GM19324 (cell line): ENCODE measurements around the gene TMEM179B.
"Not testable (repeated sequence)": the region's sequence is repeated elsewhere in the genome, so short reads cannot be mapped to it uniquely, and the experiment has no call there.

Source experiments
- ATAC-seq: cut with Tn5 transposase; IDR thresholded peaks from one replicate; pipeline ENCODE4 v1.9.1; 2021; ENCODE audit warnings: mild to moderate bottlenecking, moderate library complexity; ENCODE audit not compliant: unreplicated experiment, low FRiP score

TMEM179B gene, protein sequence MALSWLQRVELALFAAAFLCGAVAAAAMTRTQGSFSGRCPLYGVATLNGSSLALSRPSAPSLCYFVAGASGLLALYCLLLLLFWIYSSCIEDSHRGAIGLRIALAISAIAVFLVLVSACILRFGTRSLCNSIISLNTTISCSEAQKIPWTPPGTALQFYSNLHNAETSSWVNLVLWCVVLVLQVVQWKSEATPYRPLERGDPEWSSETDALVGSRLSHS

DNA sequence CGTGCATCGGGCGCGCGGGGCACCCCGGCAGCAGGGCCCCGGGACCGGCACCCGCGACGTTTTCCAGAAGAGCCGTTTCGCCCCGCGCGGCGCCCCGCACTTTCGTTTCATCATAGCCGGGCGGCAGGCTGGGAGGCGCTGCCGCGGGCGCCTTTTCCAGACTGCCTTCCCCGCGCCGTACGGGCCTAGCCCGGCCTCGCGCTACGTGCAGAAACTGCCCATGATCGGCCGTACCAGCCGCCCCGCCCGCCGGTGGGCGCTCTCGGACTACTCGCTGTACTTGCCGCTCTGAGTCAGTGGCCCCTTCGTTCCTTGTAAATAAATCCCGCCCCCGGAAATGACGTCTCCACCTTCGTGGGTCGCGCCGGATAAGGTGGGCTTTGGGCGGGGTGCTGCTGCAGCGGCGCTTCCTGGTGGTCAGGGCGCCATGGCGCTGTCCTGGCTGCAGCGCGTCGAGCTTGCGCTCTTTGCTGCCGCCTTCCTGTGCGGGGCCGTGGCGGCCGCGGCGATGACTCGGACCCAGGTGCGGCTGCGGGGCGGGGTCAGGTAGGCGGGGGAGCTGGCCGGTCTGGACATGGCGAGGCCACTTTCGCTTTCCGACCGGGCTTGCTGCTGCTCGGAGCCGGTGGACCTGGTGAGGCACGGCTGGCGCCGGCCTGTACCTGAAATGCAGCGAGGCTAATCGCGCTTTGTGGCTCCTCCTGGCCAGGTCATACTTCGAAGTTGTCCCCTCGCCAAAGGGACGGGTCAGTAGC lies at the start of gene TMEM179B:
TSS of gene TMEM179B (plus strand) at position 398 of the 755 bp plus-strand sequence. CDS start at position 428, 30 bp downstream.
- ATAC-seq: peak; percentile 64

DNA sequence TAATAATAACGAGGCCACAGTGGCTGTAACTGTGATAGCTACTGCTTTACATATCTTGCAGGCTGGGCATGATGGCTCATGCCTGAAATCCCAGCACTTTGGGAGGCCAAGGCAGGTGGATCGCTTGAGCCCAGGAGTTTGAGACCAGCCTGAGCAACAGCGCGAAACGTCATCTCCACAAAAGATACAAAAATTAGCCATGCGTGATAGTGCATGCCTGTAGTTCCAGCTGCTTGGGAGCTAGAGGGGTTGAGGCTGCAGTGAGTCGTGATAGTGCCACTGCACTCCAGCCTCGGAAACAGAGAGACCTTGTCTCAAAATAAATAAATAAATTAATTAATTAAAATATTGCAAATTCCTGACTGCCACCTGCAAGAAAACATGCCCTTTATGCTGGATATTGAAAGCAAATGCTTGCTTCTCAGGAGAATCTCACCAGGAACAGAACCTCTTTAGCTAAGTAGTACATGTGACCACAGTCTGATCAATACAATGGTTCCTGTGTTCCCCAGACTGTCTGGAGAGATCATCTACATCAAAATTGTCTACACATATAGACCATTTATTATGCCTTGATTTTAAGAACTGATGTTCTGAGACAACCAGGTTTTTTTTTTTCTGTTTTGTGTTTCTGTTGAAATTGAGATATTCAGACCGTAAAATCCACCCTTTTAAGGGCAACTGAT lies 39.6 kb upstream of the TMEM179B start:
- ATAC-seq: no peak

DNA sequence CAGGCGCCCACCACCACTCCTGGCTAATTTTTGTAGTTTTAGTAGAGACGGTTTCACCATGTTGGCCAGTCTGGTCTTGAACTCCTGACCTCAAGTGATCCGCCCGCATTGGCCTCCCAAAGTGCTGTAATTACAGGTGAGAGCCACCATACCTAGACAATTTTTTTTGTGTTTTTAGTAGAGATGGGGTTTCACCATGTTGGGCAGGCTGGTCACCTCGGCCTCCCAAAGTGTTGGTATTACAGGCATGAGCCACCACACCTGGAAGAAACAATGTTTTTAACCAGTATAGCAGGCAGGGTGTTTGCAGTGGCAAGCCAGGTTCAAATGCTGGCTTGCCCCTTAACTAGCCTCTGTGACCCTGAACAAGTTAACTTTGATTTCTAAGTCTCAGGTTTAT lies 37.3 kb upstream of the TMEM179B start:
- not testable (repeated sequence) for ATAC-seq

DNA sequence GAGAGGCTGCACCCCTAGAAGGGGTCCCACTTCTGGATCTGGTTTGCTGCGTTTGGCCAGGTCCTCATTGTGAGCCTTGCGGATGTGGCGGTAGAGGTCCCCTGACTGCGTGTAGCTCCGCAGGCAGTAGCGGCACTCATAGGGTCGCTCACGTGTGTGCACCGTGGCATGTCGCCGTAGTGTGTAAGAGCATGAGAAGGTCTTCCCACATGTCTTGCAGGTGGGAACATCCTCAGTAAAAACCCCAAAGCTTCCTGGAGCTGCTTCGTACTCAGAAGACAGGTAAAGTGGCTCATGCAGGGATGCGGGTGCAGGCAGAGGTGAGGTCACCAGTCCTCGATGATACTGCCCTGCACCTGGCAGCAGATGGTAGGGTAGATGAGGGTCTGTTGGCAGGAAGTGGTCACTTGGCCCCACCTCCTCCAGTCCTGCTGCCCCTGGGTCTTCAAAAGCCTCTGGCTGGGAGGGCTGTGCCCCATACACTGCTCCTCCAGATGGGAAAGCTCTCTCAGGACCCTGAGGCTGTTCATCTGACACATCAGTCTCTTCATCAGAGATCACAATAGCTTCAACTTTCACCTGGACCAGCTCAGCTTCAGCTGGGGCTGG lies 34.9 kb upstream of the TMEM179B start:
- no peak for ATAC-seq

DNA sequence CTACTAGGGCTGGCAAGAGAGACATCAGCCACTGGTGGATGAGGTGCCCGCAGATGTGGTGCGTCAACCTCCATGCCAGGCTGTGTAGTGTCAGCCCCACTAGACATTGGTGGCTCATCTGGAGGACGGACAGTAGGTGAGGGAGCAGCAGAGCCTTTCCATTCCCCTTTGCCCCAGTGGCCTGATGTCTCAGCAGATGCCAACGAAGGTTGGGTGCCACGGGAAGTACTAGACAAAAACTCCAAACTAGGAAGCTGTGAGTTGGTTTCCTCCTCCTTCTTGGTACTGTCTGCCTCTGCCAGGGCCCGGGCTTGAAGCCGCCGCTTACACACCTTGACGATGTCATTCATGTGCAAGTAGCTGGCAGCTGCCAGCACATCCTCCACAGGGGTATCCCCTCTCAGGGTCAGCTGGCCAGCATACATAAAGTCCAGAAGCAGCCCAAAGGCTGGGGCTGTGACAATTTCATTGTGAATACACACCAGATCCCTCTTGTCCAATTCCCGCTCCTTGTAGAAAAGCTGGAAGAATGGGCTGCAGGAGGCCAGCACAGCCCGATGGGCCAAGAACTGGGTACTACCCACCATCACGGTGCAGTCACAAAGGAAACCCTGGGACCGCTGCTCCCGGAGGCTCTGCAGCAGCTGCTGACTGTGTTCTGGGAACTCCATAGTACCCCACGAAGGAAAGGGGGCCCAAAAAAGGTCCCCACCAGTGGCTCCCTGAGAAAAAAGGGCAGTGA lies 34.0 kb upstream of the TMEM179B start:
- ATAC-seq: no peak

DNA sequence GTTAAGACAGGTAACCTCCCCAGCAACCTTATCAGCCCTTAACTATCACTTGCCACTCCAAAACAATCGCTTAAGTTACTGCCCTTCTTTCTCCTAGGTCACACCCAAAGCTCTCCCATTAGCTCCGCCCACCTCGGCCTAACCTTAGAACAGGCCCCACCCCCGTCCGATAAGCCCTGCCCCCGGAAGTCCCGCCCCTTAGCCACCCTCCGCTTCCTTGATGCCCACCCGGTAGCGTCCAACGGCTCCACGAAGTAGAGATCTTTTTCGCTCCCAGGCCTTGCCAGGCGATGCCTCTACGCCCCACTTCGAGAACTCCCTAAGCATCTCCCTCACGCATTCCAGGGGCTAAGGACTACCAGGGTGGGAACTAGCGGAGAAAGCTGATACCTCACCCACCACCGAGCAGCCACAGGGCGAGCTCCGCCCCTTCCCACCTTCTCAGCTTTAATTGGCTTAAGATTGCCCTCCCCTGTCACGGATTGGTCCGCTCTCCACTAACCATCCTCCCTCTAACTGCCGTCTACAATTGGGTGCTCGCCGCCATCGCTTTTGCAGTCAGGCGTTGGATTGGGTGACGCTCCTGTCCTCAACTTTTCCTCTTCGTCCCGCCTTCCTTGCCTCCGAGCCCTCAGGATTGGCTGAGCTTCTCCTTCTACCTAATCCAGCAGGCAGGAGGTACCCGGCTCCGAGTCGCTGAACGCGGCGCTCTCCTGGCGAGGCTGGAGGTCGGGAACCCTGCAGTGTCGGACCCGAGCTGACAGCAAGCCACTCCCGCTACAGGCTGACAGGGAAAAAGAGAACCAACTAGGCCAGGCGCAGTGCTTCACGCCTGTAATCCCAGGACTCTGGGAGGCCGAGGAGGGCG lies 33.2 kb upstream of the TMEM179B start, which contains the start of gene ZBTB3:
TSS of gene ZBTB3 (minus strand) at position 425 of the 868 bp plus-strand sequence. CDS start 496 bp downstream, outside the sequence.
- ATAC-seq: peak; percentile 93

DNA sequence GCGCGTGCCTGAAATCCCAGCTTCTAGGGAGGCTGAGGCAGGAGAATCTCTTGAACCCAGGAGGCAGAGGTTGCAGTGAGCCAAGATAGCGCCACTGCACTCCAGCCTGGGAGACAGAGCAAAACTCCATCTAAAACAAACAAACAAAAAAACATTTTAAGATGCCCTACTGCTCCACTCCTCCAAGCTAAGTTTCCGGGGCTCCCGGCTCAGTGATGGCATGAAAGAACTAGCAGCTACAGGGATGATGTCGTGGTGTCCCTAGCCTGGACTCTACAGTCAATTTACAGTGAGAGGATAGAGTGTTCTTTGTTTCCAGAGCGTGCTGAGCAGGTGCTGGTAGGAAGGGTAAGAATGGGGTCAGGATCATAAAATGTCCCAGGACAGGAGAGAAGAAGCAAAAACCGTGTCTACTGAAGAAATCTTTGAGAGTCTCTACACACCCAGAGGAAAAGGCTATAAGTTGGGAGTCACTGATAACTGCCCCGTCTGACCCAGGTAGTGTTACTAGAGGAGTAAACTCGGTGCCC lies 32.1 kb upstream of the TMEM179B start:
- no peak for ATAC-seq

DNA sequence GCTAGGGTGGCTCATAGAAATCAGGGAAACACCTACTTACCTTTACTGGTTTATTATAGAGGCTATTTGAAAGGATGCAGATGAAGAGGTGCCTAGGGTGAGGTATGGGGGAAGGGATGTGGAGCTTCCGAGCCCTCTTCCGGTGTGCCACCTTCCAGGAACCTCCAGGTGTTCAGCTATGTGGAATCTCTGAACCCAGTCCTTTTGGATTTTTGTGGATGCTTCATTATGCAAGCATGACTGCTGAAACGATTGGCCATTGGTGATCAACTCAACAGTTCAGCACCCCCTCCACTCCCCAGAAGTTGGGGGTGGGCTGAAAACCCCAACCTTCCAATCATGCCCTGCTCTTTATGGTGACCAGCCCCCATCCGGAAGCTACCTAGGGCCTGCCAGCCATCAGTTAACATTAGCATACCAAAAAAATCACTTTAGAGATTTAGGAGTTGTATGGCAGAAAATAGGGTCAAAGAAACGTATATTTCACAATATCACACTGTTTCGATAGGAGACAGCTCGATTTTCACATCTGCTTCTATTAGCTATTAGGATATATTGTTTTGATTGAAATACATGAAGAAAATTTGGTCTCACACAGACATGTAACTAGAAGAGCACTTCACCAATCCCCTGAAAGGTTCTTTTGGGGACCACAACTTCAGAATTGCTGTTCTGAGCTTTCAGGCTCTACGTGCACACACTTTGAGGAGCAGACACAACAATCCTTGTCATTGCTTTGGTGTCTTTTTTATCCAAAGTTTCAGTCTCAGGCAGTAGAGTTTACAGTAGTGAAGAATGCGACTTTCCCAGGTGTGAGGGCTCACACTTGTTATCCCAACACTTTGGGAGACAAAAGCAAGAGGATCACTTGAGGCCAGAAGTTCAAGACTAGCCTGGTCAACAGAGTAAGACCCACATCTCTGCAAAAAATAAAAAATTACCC lies 29.1 kb upstream of the TMEM179B start:
- no peak for ATAC-seq

DNA sequence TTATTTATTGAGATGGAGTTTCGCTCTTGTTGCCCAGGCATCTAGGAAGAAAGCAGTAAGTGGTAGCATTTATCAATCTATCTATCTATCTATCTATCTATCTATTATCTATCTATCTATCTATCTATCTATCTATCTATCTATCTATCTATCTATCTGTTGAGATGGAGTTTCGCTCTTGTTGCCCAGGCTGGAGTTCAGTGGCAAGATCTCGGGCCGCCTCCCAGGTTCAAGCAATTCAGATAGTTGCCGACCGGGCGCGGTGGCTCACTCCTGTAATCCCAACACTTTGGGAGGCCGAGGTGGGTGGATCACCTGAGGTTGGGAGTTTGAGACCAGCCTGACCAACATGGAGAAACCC lies 26.4 kb upstream of the TMEM179B start:
- not testable (repeated sequence) for ATAC-seq

DNA sequence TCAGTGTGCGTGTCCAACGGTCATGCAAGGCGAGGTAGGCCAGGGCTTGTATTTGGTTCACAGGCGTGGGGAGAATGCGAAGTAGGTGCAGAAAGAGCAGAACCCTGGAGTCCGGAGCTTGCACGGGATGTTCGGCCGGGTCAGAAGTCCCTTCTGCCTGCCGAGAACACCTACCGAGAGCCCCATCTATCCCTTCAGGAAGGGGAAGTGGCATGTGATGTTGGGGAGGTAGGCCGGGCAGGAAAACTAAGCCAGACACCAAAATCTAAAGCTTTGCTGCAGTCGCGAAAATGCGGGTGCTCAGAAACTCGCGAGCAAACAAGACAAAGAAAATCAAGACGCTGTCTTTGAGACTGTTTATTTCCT lies 16.4 kb upstream of the TMEM179B start:
- ATAC-seq: no peak

DNA sequence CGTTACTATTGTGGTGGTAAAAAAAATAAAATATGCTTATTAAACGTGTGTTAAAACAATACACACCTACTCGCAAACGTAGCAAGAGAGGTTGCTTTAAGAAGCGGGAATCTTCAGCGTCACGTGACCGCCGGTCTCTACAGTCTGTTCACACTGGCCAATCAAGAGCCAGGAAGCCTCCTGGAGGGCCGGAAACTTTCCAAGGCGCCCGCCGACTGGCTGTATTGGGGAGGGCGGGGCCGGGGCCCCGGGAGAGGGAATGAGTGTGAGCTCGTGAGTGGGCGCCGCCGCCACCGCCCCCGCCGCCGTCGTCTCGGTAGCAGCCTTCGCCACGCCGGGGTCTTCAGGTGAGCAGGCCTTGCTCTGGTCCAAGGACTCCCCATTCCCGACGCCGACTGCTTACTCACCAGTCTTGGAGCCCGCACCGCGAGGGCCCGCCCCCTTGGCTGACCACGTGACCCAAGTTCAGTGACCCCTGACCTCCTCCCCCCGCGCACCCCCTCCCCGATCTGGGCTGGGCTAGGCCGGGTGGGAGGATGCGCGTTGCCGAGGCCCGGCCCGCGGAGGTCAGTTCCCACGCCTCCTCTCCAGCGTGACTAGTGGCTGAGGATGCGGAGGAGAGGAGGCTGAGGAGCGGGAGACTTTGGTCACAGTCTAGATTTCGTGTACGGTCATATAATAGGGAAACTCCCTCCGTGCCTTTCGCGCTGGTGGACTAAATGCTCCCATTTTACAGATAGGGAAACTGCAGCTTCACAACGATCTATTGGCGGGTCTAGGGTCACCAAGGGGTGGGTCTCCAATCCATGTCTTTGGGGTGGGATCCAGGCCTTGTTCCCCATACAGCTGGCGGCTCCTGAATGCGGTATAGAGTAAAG lies 15.8 kb upstream of the TMEM179B start, which contains the start of gene TAF6L:
TSS of gene TAF6L (plus strand) at position 253 of the 878 bp plus-strand sequence. CDS start 4,388 bp downstream, outside the sequence.
- peak; percentile 84 for ATAC-seq

DNA sequence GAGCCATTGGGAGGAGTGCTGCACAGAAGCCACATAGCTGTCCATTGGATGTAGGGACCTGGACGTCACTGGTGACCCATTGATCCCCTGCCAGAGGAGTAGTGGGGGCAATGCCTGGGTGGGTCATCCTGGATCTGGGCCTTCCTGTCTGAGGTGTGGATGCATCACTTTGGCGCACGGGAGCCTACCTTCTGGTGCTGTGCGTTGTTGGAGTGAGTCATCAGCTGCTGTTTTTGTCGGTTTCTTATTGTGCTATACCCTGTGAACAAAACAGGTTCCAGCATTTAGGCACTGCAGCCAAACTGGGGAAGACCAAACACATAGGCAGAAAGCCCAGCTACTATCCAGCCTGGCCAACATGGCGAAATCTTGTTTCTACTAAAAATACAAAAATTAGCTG lies 12.8 kb upstream of the TMEM179B start:
- no peak for ATAC-seq

DNA sequence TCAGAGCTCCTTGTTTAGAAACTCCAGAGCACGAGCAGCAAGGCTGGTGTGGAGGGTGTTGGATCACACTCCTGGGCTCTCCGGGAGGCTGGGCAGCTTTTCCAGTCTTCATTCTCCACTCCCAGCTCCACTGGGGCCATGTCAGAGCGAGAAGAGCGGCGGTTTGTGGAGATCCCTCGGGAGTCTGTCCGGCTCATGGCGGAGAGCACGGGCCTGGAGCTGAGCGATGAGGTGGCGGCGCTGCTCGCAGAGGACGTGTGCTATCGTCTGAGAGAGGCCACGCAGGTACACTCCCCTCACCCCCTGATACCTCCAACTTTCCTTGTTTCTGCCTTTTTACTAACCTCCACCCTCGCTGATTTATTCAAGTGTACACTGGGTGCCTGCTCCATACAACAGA lies 11.6 kb upstream of the TMEM179B start:
- ATAC-seq: no peak

DNA sequence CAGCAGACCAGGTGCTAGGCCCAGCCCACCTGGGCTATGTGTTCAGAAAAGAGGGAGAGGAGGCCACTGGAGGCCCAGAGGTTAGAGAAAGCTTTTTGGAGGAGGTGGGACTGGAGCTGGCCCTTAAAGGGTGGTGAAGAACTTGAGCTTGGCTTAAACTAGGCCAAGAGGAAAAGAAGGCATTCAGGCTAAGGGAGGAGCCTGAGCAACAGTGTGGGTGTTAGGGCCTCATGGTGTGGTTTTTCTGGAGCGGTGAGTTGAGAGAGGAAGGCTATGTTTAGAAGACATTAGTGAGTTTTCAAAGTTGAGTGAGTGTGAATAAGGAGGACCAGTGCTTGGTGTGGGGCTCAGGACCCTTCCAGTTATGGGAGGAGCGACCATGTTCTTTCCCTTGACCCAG lies 9.8 kb upstream of the TMEM179B start:
- ATAC-seq: no peak

DNA sequence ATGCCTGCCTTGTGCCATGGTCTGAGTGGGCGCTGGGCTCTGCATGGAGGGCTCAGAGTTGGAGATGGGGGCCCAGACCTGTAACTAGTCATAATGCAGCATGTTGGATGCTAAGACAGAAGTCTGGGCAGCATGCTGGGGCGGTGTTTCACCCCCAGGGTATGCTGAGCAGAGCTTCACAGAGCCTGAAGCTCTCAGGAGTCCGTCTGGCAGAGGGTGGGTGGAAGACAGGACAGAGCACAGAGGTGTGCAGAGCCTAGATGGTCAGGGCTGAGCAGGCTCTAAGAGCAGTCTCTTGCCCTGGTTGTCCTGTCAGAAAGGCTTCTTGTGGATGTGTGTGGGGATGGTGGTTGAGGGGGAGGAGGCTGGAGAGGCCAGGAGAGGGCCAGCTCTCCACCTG lies 8.8 kb upstream of the TMEM179B start:
- no peak for ATAC-seq

DNA sequence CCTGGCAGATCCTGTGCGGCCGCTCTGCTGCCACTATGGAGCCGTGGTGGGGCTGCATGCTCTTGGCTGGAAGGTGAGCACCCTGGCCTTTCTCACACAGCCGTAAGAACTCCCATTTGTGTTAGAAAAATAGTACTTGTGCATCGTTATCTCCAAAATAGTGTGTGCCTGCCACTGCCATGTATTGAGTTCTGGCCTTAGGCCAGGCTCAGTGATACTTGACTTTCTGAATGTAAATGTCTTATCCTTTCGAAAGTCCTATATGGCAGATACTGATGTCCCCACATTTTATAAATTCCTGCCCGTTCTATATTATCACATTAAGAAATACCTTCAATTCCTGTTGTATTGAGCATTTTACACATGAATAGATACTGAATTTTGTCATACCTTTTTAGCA lies 4.4 kb upstream of the TMEM179B start:
- no peak for ATAC-seq
